GM20431 (cell line): ENCODE data around the gene GPD2.

Experiments used
- in situ Hi-C: fragments of 300-500 bp; cut with MseI, MboI; formaldehyde crosslinking; loops from one replicate; pipeline ENCODE4 v1.15.0; 2020; ENCODE audit warnings: low sequenced_read_pairs; ENCODE audit not compliant: unreplicated experiment

GPD2 gene

GRCh38 chr2:156434461-156435291 lies 1.5 kb upstream of the GPD2 start:
- in situ Hi-C loops, result no loop called here

GRCh38 chr2:156435396-156435717 lies 822 bp upstream of the GPD2 start:
- in situ Hi-C loops, result no loop called here

GRCh38 chr2:156436497-156437085 lies 412 bp downstream of the GPD2 start:
- in situ Hi-C loops, result no loop called here

- in situ Hi-C loops, result no loop called here
Measured at GRCh38 chr2:156437272-156437930, 1.2 kb downstream of the GPD2 start.

GRCh38 chr2:156437931-156438410 lies 1.8 kb downstream of the GPD2 start:
- in situ Hi-C loops, result no loop called here

GRCh38 chr2:156443089-156443488 lies 6.9 kb downstream of the GPD2 start:
- in situ Hi-C loops, result no loop called here

- in situ Hi-C loops, result no loop called here
Measured at GRCh38 chr2:156445296-156446220, 9.4 kb downstream of the GPD2 start.

GRCh38 chr2:156447761-156448160 lies 11.6 kb downstream of the GPD2 start:
- in situ Hi-C loops, result no loop called here

GRCh38 chr2:156448766-156449165 lies 12.6 kb downstream of the GPD2 start:
- in situ Hi-C loops, result no loop called here

- in situ Hi-C loops, result no loop called here
Measured at GRCh38 chr2:156452971-156453370, 16.8 kb downstream of the GPD2 start.

- in situ Hi-C loops, result no loop called here
Measured at GRCh38 chr2:156455361-156455975, 19.3 kb downstream of the GPD2 start.

- in situ Hi-C loops, result no loop called here
Measured at GRCh38 chr2:156456616-156457015, 20.4 kb downstream of the GPD2 start.

- in situ Hi-C loops, result no loop called here
Measured at GRCh38 chr2:156457523-156458517, 21.6 kb downstream of the GPD2 start.

- in situ Hi-C loops, result no loop called here
Measured at GRCh38 chr2:156459720-156460119, 23.5 kb downstream of the GPD2 start.

- in situ Hi-C loops, result no loop called here
Measured at GRCh38 chr2:156464106-156464505, 27.9 kb downstream of the GPD2 start.

GRCh38 chr2:156465573-156465972 lies 29.4 kb downstream of the GPD2 start:
- in situ Hi-C loops, result no loop called here

GRCh38 chr2:156466739-156467405 lies 30.7 kb downstream of the GPD2 start:
- in situ Hi-C loops, result no loop called here

- in situ Hi-C loops, result no loop called here
Measured at GRCh38 chr2:156470975-156471583, 34.9 kb downstream of the GPD2 start.
